NB4 (cell line): ENCODE data around the gene PARL.

Experiments used
- CTCF ChIP-seq: IDR thresholded peaks from one replicate; pipeline ENCODE4 v1.5.1; 2012; ENCODE audit warnings: low read depth, low read length
- MYC ChIP-seq: IDR thresholded peaks from 2 replicates; pipeline ENCODE4 v1.6.1; 2011; ENCODE audit warnings: low read depth, low read length
- POLR2A ChIP-seq: IDR thresholded peaks from 2 replicates; pipeline ENCODE4 v1.6.1; 2011; ENCODE audit warnings: mild to moderate bottlenecking; ENCODE audit not compliant: insufficient read length; ENCODE audit errors: extremely low read depth

GRCh38 chr3:183895296-183895695, 10.6 kb upstream of the PARL start:
- TF ChIP-seq CTCF (peak; percentile 87), POLR2A (no peak), MYC (no peak)
